Adipose tissue (tissue), 3 donors: ENCODE results near the gene PDZD8. TPM values are rescaled to one million over a fixed set of nuclear protein-coding genes. Genes with fewer than 3 reads are reported as not detected.
A peak's percentile ranks its signal among the peaks of the same experiment; 100 is the strongest.

Experiments
- H3K27ac ChIP-seq: one replicate; pipeline ENCODE4 v1.5.1; 2013; ENCODE audit warnings: low read depth, low read length
- WGBS, 3 donors: extraction: QIAGEN DNeasy Blood & Tissue Kit; methylation state at CpG; one replicate each; pipeline ENCODE4 v1.1.7; 2013; 5-methylcytosine and 5-hydroxymethylcytosine counted together
- polyA plus RNA-seq, 3 donors: library from polyadenylated mRNA; stranded (reverse); fragments of 200-250 nt; gene quantifications; one replicate each; pipeline ENCODE4 v1.2.3, GENCODE V29; 2013
- donor health status: healthy with polysubstance abuse.
- donor health status: Bipolar disorder and iron deficiency.
- donor health status: healthy.

PDZD8 gene
- polyA plus RNA-seq, 3 donors: 3.8 to 11.8 (median 9.5) TPM

DNA sequence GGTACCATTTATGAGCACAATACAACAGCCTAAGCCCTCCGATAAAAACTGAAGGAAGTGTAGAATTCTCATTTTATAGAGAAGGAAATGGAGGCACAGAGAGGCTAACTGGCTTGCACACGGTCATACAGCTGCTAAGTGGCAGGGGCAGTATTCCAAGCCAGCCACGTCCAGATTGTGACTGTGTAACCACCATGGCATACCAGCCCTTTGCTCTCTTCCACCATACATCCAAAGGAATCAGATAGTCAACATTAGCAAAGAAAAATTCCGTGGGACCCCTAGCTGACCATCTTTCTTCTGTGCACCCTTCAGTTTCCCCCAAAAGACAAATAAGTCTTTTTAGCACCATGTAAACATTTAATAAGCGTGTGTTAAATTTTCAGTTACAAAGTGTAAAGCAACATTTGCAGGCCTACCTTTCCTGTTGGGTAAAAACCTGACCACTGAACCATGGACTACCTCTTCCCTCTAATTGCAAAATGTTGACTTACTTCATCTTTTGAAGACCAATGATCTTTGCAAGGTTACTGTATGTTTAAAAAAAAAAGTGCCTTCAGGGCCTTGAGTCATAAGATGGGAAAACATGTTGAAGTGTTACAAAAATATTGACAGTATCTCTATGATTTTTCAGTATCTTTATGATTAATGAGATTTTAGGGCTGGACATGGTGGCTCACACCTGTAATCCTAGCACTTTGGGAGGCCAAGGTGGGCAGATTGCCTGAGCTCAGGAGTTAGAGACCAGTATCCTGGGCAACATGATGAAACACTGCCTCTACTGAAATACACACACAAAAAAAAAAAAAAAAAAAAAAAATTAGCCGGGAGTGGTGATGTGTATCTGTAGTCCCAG is 24.3 kb upstream of the PDZD8 start:
- H3K27ac ChIP-seq: no peak overlapping the region
- WGBS, 3 donors: 65 to 90% (median 69%) methylated on average over 5 to 6 of the region's 6 CpGs

DNA sequence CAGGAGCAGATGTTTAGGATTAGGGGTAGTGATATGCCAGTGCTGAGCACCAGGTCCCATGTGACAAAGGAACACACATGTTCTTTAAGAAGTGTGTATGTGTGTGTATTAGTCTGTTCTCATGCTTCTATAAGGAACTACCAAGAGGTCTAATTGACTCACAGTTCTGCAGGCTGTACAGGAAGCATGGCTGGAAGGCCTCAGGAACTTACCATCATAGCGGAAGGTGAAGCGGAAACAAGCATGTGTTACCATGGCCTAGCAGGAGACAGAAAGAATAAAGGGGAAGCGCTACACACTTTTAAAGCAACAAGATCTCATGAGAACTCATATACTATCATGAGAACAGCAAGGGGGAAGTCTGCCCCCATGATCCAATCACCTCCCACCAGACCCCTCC is 22.8 kb upstream of the PDZD8 start:
- no peak overlapping the region for H3K27ac ChIP-seq
- WGBS, 3 donors: 71 to 98% (median 72%) methylated on average over 3 of the region's 3 CpGs

DNA sequence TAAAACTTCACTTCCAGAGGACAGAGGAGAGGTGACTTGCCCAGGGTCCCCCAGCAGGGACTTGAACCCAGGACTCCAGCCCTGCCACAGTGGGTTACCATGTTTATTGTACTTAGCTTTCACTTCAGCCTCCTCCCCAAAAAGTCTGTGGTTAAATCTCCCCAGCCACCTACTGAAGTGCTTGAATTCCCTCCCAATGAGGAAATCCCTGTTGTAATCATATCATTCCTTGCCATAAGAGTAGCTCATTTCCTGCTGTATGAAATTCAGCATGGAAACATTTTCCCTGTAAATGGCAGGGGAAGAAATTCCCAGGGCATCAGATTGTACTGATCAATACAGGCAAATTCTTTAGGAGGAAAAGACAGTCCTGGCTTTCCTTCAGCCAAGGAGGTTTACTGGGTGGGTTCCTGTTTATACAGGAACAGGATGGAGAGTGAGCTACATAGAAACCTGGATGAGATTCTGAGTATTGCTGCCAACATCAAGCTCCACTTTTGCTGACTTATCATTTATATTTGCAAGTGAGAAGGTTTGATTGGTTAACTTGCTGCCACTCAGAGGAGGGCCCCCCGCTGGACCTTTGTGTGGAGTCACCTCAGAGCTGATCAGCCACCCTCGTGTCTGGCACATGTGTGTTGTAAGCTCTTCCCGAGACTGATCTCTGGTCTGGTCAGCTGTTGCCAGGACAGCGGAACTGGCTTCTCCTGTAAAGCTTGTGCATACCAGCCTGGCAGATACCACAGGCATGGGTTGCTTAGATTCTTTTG is 16.4 kb upstream of the PDZD8 start:
- WGBS, 3 donors: 37 to 44% (median 39%) methylated on average over 4 of the region's 4 CpGs

DNA sequence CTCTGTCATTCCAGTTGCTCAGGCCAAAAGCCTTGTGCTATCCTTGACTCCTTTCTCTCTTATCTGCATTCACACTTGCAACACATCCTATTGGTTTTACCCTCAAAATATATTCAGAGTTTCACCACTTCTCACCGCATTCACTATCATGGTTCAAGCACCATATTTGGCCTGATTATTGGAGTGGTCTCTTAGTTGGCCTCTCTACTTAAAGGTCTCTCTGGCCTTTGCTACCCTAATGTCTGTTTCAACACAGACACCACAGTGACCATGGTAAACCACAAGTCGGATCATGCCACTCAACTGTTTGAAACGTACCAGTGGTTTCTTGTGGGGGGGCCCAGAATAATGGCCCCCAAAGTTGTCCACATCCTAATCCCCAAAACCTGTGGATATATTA is 15.2 kb upstream of the PDZD8 start:
- WGBS, 3 donors: 63 to 80% (median 66%) methylated on average over 3 of the region's 3 CpGs
- H3K27ac ChIP-seq: no peak overlapping the region

More for the DNA sequence above, 16.4 kb upstream of the PDZD8 start:
- H3K27ac ChIP-seq: no peak overlapping the region

DNA sequence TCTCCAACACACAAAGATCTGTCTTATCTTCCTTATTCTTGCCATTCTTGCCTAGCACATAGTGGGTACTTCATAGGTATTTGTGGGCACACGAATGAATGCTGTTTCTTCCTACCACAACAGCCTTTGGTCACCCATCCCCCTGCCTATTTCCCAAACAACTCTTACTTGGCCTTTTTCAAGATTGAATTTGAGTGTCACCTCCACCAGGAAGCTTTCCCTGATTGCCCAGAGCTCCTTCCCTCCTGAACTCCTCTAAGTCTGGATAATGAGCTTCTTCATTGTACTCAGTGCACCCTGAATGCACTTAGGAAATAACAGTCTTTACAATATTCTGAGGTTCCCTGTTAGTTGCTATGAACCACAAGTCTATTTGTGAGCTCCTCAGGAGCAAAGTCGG is 11.6 kb upstream of the PDZD8 start:
- 83 to 87% (median 83%) methylated on average over 2 of the region's 2 CpGs for WGBS, 3 donors
- H3K27ac ChIP-seq: no peak overlapping the region

DNA sequence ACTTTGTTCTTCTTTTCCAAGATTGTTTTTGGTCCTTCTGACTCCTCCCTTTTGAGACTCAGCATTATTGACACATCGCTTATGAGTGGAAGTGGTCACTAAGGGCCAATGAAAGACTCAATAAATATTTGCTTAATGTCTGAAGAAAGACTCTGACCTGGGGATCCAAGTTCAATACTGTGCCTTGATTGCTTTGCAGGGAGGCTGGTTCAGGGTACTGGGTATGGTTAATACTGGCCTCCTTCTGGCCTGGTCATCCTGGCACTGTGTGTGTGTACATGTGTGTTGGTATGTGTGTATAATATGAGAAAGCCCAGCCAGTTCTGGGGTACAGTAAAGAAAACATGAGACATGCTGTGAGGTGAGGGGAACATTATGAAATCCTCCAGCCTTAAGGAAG is 7.6 kb upstream of the PDZD8 start:
- 31 to 89% (median 84%) methylated on average over 1 of the region's 1 CpG for WGBS, 3 donors
- H3K27ac ChIP-seq: no peak overlapping the region

DNA sequence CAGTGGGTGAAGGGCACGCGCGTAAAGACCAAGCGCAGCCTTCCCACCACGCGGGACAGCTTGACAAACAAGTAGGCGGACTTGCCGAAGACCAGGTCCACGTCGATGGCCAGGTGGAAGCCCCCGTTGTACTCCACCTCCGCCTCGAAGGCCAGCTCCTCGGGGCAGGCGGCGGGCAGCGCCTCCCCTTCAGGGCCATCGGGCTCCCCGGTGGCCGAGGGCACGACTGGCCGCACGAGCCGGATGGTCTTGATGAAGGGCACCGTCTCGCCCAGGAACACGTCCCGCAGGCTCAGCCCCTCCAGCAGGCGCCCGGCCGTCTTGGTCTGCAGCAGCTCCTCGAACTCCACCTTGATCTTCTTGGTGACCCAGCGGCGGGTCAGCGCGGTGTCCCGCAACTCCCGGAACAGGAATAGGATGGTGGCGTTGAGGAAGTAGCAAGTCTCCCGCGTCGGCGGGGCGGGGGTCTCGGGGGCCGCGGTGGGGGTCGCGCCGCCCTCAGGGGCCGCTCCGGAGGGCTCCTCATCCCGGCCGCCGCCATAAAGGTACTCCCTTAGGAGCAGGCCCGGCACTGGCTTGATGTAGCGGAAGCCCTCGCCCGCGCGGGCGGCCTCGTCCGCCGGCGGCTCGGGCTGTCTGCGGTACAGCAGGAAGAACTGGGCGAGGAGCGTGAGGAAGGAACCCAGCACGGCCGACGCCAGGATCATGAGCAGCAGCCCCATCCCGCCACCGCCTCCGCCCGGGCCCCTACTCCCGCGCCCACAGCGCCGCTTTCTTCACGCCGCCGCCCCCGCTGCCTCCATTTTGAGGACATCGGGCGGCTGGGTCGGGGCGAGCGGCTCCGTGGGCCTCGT is 507 bp downstream of the PDZD8 start:
- 0% methylated on average over 86 to 92 of the region's 92 CpGs for WGBS, 3 donors

DNA sequence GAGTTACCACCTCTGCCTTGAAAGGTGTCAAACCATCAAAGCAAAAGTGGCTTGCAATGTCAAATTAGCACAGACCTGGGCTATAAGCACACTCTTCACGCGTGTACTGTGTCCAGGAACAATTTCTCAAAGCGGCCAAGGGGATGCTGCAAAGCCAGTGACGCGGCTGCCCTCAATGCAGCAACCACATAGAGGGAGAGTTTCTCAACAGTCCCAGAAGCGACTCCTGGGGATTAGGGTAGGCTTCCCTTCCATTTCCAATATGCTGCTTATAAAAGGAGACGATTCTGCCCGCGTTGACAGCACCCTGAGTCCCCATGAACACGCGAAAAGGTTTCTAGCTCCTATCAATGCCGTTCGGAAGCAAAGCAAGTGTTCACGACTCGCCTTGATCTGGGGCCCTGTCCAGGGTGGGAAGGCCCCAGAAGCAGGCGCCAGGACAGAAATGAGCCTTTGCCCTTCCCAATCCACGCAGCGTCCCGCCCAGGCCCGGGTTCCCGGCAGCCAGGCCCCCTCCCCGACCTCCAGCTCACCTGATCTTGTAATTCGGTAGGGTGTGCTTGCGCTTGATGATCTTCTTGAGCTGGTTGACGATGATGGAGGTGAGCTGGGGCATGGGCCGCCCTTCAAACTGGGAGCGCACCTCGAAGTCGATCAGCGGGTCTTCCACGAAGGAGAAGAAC is 1.3 kb downstream of the PDZD8 start:
- peak overlapping the region; percentile 0 for H3K27ac ChIP-seq
- 1% methylated on average over 31 of the region's 31 CpGs for WGBS, 3 donors

More for the DNA sequence above, 507 bp downstream of the PDZD8 start:
- peak overlapping the region; percentile 98 for H3K27ac ChIP-seq

DNA sequence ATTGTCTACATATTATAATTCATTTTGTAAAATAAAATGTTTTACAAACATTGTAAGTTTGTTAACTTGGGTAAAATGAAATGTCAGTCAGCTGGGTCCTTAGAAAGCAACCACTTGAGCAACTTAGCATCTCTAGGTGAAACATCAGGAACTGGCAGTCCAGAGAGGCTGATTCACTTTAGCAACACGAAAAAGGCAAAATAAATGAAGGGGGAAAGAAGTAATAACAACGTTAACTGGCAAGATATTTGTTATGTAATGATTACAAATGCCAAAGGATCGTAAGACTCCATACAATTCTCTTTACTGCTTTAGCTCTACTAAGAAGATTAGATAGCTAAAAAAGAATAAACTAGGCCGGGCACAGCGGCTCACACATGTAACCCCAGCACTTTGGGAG is 5.0 kb downstream of the PDZD8 start:
- no peak overlapping the region for H3K27ac ChIP-seq
- 33 to 50% (median 44%) methylated on average over 5 of the region's 5 CpGs for WGBS, 3 donors

DNA sequence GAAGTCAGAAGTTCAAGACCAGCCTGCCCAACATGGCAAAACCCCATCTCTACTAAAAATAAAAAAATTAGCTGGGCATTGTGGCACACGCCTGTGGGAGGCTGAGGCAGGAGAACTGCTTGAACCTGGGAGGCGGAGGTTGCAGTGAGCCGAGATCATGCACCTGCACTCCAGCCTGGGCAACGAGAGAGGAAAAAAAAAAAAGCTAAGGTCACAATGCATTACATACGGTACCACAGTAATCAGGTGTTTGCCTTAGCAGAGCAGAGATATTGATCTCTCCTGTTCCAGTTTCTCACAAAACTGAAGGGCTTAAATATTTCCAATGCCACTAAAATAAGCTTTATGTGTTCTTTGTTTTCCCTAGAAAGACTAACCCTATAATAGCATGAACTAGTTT is 7.5 kb downstream of the PDZD8 start:
- 40 to 74% (median 72%) methylated on average over 5 of the region's 5 CpGs for WGBS, 3 donors
- H3K27ac ChIP-seq: no peak overlapping the region

DNA sequence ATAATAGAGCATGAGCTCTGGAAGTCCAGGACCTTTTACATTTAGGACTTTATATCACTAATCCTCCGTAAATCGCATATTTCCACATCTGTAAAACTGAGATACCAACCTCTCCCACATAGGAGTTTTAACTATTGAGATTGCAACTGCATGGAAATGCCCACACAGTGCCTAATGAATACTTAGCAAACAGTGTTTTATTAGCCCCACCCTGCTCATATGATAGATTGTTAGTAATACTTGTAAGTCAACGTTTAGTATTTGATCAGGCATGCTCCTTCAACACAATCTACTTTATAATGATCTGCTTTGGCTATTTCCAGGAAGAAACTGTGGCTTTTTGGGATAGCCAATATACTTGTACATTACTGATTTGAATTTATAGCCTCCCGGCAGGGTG is 8.5 kb downstream of the PDZD8 start:
- 51 to 76% (median 66%) methylated on average over 4 of the region's 4 CpGs for WGBS, 3 donors
- no peak overlapping the region for H3K27ac ChIP-seq

DNA sequence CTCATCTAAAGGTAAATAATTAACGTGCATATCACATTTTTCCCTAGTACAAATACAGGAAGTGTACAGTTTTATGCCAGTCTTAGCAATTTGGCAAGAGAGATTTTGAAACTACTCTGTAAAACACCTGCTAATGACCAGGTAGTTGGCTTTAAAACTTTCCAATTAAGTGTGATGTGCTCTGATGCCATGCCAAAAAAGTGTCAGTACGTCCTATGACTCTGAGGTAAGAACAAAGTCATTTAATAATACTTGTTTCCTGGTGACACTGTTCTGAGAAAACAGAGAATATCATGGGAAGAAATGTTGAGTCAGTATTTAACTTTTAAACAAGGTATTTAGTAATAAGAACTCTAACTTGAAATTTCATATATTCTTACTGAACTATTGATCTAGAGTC is 9.6 kb downstream of the PDZD8 start:
- WGBS, 3 donors: 11 to 31% (median 21%) methylated on average over 2 of the region's 2 CpGs
- H3K27ac ChIP-seq: no peak overlapping the region

DNA sequence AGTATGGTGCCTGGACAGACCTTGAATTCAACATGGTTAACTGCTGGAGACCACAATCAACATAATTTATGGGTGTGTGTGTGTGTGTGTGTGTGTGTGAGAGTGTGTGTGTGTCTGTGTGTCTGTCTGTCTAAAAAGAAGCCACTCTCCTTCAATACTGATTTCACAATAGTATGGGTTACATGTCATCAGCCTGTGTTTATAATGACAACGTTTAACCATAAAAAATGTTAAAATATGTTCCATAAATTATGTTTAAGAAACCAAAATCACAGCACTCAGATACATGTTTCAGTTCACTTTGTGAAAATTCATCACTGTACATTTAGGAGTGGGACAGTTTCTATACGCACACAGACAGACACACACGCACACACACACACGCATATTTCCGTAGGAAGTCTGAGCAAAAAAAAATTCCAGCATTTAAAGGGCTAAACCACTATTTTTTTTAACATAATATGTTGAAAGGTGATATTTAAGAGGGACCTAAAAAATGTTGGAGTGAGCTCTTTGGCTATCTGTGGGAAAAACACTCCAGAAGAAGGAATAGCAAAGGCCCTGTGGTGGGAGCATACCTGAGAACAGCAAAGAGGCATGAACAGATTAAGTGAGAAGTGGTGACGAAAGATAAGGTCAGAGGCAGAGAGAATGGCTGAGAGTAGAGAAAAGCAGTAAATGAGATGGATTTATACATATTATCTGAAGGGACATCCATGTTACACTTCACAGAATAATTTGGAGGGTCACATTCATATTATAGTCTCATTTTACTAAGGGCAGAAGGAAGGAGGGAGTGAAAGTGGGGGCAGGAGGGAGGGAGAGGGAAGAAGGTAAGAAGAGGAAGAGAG is 10.9 kb downstream of the PDZD8 start:
- H3K27ac ChIP-seq: no peak overlapping the region
- 44 to 58% (median 53%) methylated on average over 6 of the region's 6 CpGs for WGBS, 3 donors

DNA sequence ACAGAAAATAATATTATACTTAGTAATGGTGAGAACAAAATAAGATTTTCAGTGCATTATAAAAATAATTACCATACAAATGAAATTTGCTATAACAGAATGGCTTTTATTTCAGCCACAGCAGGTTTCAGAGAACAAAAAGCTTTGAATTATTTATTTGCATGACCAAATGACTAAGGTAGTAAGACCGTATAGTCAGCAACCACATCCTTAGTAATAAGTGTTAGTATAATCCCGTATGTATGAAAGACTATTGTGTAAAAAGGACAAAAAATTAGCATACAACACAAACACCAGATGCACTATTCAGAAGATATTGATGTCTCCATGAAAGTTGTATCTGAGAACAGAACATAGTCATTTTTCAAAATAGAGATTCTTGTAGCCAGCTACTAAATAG is 12.2 kb downstream of the PDZD8 start:
- H3K27ac ChIP-seq: no peak overlapping the region
- WGBS, 3 donors: 59 to 67% (median 60%) methylated on average over 2 of the region's 2 CpGs

DNA sequence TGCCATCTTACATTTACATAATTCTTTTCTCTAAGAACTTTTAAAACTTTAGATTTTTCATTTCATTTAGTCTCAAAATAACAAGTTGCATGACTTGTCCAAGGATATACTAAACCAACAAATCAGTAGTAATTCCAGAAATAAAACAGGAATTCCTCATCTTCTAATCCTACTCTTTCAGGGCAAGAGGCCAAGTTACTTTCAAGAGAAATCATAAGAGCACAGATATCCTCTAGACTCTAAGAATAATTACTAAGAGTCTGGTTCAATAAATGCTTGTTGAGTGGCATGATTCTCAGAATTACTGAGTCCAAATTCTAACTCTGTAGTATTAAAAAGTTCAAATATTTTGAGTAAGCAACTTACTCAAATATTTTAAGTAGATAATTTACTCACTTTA is 12.9 kb downstream of the PDZD8 start:
- no peak overlapping the region for H3K27ac ChIP-seq

DNA sequence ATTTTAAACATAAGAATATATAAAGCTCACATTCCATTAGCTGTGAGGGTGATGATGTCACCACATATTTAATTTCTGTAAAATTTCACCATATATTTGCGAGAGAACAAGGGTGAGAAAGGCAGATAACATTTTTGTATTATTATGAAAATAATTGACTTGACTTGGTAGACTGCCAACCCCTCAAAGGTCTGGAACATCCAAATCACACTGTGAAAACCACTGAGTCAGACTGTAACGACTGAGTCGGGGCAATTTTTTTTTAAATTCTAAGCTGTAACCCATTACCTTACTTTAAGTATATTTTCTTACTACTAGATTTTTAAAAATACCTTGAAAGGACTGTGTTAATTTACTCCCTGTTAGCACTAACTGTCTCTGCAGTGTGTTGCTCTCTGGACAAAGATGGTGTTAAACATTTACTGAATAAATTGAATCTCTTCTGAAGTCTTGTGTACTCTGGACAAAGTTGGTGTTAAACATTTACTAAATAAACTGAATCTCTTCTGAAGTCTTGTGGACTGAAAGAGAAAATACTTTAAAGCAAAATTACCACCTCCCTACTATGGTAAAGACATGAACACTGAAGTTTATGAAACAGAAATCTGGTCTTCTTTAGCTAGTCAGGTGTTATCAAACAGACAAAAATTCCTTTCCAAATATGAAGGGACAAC is 14.1 kb downstream of the PDZD8 start:
- 15 to 37% (median 34%) methylated on average over 3 of the region's 3 CpGs for WGBS, 3 donors
- no peak overlapping the region for H3K27ac ChIP-seq

DNA sequence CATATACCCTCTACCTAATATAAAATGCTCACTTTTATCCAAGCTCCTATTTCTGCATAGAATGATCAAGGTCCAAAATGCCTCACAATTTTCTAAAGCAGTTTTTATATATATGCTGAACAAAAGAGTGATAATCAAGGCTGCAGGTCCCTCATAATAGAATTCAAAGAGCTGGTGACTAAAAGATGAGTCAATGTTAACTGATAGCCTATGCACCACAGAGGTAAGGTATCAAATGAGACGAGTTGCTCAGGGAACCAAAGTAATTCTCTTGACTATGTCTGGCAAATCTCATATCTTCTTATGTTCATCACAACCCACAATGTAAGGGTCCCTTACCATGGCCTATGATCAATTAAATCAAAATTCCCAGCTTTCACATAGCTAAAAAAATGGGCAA is 15.2 kb downstream of the PDZD8 start:
- H3K27ac ChIP-seq: no peak overlapping the region
- WGBS, 3 donors: 49 to 74% (median 58%) methylated on average over 1 of the region's 1 CpG
